ENCODE measurements around the gene XIRP1.

GRCh38 chr3:39178553-39178952 lies 13.8 kb downstream of the XIRP1 start:
- TF ChIP-seq EZH2phosphoT487 (IDR thresholded peaks at IDR 0.05; ENCODE audit: borderline replicate concordance, low read depth, low read length) (no peak), CTCF (conservative IDR thresholded peaks at IDR 0.05; ENCODE audit: low read length) (no peak)
